ENCODE data around the gene RMDN2.

- TF ChIP-seq CTCF (IDR thresholded peaks at IDR 0.05; ENCODE audit: insufficient read depth, low read length, poor library complexity, severe bottlenecking), result no peak
- TF ChIP-seq EZH2phosphoT487 (conservative IDR thresholded peaks at IDR 0.05; ENCODE audit: low read length), result no peak
These were observed 85.9 kb downstream of the RMDN2 start for GRCh38 chr2:38010995-38011394.
